Renal cortex interstitium (tissue), 11 donors: ENCODE data around the gene TBL1X. TPM values are rescaled to one million over a fixed set of nuclear protein-coding genes. Genes with fewer than 3 reads are reported as not detected.

Source experiments
- DNase-seq, 11 donors: peaks; one replicate each; pipeline ENCODE4 v3.0.0-alpha.2; 2013; ENCODE audit warnings: low read depth in 9 of 11, low spot score in 4 of 11; ENCODE audit errors: extremely low read depth in 1 of 11
- polyA plus RNA-seq, 3 donors: library from polyadenylated mRNA; unstranded; fragments of 120-200 nt; gene quantifications; one replicate each; pipeline ENCODE4 v1.2.1, GENCODE V29; 2013; ENCODE audit not compliant: insufficient read length in 3 of 3

TBL1X gene
- polyA plus RNA-seq, 3 donors = 26.9 to 29.1 (median 27.1) TPM

- no peak for DNase-seq
These were observed 203.7 kb downstream of the TBL1X start for GRCh38 chrX:9668537-9668936.

GRCh38 chrX:9670136-9670814, 205.4 kb downstream of the TBL1X start:
- peak in 1 of 11 donors; percentile 25 for DNase-seq

GRCh38 chrX:9671998-9672397, 207.1 kb downstream of the TBL1X start:
- no peak for DNase-seq

- no peak for DNase-seq
These were observed 211.4 kb downstream of the TBL1X start for GRCh38 chrX:9676306-9676705.

- no peak for DNase-seq
These were observed 211.9 kb downstream of the TBL1X start for GRCh38 chrX:9676738-9677097.

- no peak for DNase-seq
These were observed 212.4 kb downstream of the TBL1X start for GRCh38 chrX:9677098-9677739.

GRCh38 chrX:9678215-9678965, 213.5 kb downstream of the TBL1X start:
- DNase-seq = no peak

GRCh38 chrX:9681011-9681410, 216.2 kb downstream of the TBL1X start:
- no peak for DNase-seq

GRCh38 chrX:9681422-9681821, 216.6 kb downstream of the TBL1X start:
- no peak for DNase-seq

GRCh38 chrX:9682456-9682855, 217.6 kb downstream of the TBL1X start:
- no peak for DNase-seq

- no peak for DNase-seq
These were observed 218.0 kb downstream of the TBL1X start for GRCh38 chrX:9682861-9683260.

- DNase-seq = no peak
These were observed 218.5 kb downstream of the TBL1X start for GRCh38 chrX:9683350-9683749.

- DNase-seq = no peak
These were observed 223.0 kb downstream of the TBL1X start for GRCh38 chrX:9687899-9688298.

- DNase-seq = no peak
These were observed 224.0 kb downstream of the TBL1X start for GRCh38 chrX:9688833-9689232.

GRCh38 chrX:9690046-9690445, 225.2 kb downstream of the TBL1X start:
- no peak for DNase-seq

- DNase-seq = no peak
These were observed 228.6 kb downstream of the TBL1X start for GRCh38 chrX:9693307-9694001.

- no peak for DNase-seq
These were observed 233.7 kb downstream of the TBL1X start for GRCh38 chrX:9698576-9698975.

GRCh38 chrX:9700555-9700954, 235.7 kb downstream of the TBL1X start:
- no peak for DNase-seq

GRCh38 chrX:9701790-9702189, 236.9 kb downstream of the TBL1X start:
- DNase-seq = no peak

- no peak for DNase-seq
These were observed 238.5 kb downstream of the TBL1X start for GRCh38 chrX:9703406-9703805.
